ENCODE data around the gene WDR5.

GRCh38 chr9:134176599-134176968, 40.7 kb downstream of the WDR5 start:
- no peak for TF ChIP-seq ZNF302 (tag by site-specific recombination; IDR thresholded peaks at IDR 0.05; ENCODE audit: low read depth)
- no peak for TF ChIP-seq CTCF (tag by site-specific recombination; IDR thresholded peaks at IDR 0.05)
- no peak for TF ChIP-seq YY1 (tag by site-specific recombination; IDR thresholded peaks at IDR 0.05)
- TF ChIP-seq ZNF610 (tag by site-specific recombination; IDR thresholded peaks at IDR 0.05; ENCODE audit: borderline replicate concordance) = no peak
- TF ChIP-seq ZNF626 (tag by site-specific recombination; IDR thresholded peaks at IDR 0.05) = no peak
- no peak for TF ChIP-seq ZNF596 (tag by site-specific recombination; IDR thresholded peaks at IDR 0.05)
- no peak for TF ChIP-seq ZBTB49 (tag by site-specific recombination; IDR thresholded peaks at IDR 0.05; ENCODE audit: low read depth)
- TF ChIP-seq ZNF292 (tag by site-specific recombination; IDR thresholded peaks at IDR 0.05; ENCODE audit: borderline replicate concordance, low read depth) = no peak
- no peak for TF ChIP-seq OSR2 (tag by site-specific recombination; IDR thresholded peaks at IDR 0.05)
- TF ChIP-seq SP2 (tag by site-specific recombination; IDR thresholded peaks at IDR 0.05) = no peak
